ENCODE measurements around the gene HNMT.
"Not testable (repeated sequence)": the region's sequence is repeated elsewhere in the genome, so short reads cannot be mapped to it uniquely, and the experiment has no call there.

The HNMT gene

DNA sequence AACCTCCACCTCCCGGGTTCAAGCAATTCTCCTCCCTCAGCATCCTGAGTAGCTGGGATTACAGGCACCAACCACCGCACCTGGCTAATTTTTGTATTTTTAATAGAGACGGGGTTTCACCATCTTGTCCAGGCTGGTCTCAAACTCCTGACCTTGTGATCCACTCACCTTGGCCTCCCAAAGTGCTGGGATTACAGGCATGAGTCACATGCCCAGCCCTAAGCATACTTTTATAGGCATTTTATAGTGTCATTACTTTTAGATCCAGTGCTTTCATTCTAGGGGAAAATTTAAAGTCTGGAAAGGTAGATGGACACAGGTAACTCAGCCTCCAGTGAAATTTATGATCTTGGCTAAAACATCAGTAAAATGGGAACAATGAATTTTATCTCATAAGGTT lies 7.0 kb downstream of the HNMT start:
- not testable (repeated sequence) for H3K4me3 ChIP-seq (ENCODE audit: low read length in 2 of 2)
- H3K4me1 ChIP-seq (ENCODE audit: control insufficient read depth in 2 of 2, insufficient read depth in 2 of 2, low read length in 2 of 2) = peaks cover 7 to 22% of the 10 kb centered on the region in 2 donors

DNA sequence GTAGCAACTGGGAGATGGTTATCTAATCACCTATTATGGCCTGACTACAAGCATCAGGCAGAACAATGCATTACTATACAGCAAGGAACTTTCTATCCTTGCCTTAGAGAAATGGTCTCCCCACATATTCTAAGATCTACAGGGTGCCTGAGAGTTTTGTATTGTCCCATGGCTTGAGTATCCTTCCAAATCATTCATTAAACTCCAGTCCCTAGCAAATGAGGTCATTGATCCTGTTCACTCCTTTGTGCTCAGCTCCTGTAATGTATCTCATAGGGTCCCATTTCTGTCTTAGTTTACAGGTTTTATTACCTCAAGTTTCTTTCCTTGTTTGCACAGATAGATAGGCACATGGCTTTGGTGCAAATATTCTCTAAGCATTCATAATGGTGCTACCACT lies 9.0 kb downstream of the HNMT start:
- Histone ChIP-seq H3K4me1 (ENCODE audit: control insufficient read depth in 2 of 2, insufficient read depth in 2 of 2, low read length in 2 of 2) (peaks cover 14 to 33% of the 10 kb centered on the region in 2 donors), H3K27me3 (ENCODE audit: control insufficient read depth in 2 of 2, insufficient read depth in 2 of 2, low read length in 2 of 2) (no peaks in the 10 kb centered on the region), H3K27ac (ENCODE audit: low read depth in 2 of 2, low read length in 2 of 2) (no peak overlapping the region)

More for the DNA sequence above, 7.0 kb downstream of the HNMT start:
- H3K9ac ChIP-seq (ENCODE audit: low read depth in 1 of 2, low read length in 2 of 2); H3K9me3 ChIP-seq (ENCODE audit: control insufficient read depth in 2 of 2, low read length in 2 of 2); H3K27ac ChIP-seq (ENCODE audit: low read depth in 2 of 2, low read length in 2 of 2); H3K36me3 ChIP-seq (ENCODE audit: control insufficient read depth in 2 of 2, insufficient read depth in 2 of 2, low read length in 2 of 2); H3K27me3 ChIP-seq (ENCODE audit: control insufficient read depth in 2 of 2, insufficient read depth in 2 of 2, low read length in 2 of 2): not testable (repeated sequence)

GRCh38 chr2:137975280-137976271 lies 11.3 kb downstream of the HNMT start:
- Histone ChIP-seq H3K4me1 (ENCODE audit: control insufficient read depth in 2 of 2, insufficient read depth in 2 of 2, low read length in 2 of 2) (peaks cover 14 to 24% of the 10 kb centered on the region in 2 donors), H3K27me3 (ENCODE audit: control insufficient read depth in 2 of 2, insufficient read depth in 2 of 2, low read length in 2 of 2) (no peaks in the 10 kb centered on the region), H3K36me3 (ENCODE audit: control insufficient read depth in 2 of 2, insufficient read depth in 2 of 2, low read length in 2 of 2) (peaks cover 0 to 3% of the 10 kb centered on the region in 2 donors), H3K9me3 (ENCODE audit: control insufficient read depth in 2 of 2, low read length in 2 of 2) (no peaks in the 10 kb centered on the region), H3K9ac (ENCODE audit: low read depth in 1 of 2, low read length in 2 of 2) (no peak overlapping the region), H3K4me3 (ENCODE audit: low read length in 2 of 2) (peak overlapping the region in 1 of 2 donors; percentile 26), H3K27ac (ENCODE audit: low read depth in 2 of 2, low read length in 2 of 2) (peak overlapping the region; percentile 74 to 78)

More for the DNA sequence above, 9.0 kb downstream of the HNMT start:
- H3K9me3 ChIP-seq (ENCODE audit: control insufficient read depth in 2 of 2, low read length in 2 of 2) = no peaks in the 10 kb centered on the region
- H3K36me3 ChIP-seq (ENCODE audit: control insufficient read depth in 2 of 2, insufficient read depth in 2 of 2, low read length in 2 of 2) = peaks cover 0 to 3% of the 10 kb centered on the region in 2 donors
- no peak overlapping the region for H3K4me3 ChIP-seq (ENCODE audit: low read length in 2 of 2)
- H3K9ac ChIP-seq (ENCODE audit: low read depth in 1 of 2, low read length in 2 of 2) = no peak overlapping the region

- Histone ChIP-seq H3K4me1 (ENCODE audit: control insufficient read depth in 2 of 2, insufficient read depth in 2 of 2, low read length in 2 of 2) (peaks cover 14 to 24% of the 10 kb centered on the region in 2 donors), H3K9me3 (ENCODE audit: control insufficient read depth in 2 of 2, low read length in 2 of 2) (no peaks in the 10 kb centered on the region), H3K36me3 (ENCODE audit: control insufficient read depth in 2 of 2, insufficient read depth in 2 of 2, low read length in 2 of 2) (peaks cover 2 to 3% of the 10 kb centered on the region in 2 donors), H3K27me3 (ENCODE audit: control insufficient read depth in 2 of 2, insufficient read depth in 2 of 2, low read length in 2 of 2) (no peaks in the 10 kb centered on the region), H3K27ac (ENCODE audit: low read depth in 2 of 2, low read length in 2 of 2) (peak overlapping the region; percentile 74 to 78), H3K9ac (ENCODE audit: low read depth in 1 of 2, low read length in 2 of 2) (no peak overlapping the region), H3K4me3 (ENCODE audit: low read length in 2 of 2) (no peak overlapping the region)
These were observed 12.0 kb downstream of the HNMT start for GRCh38 chr2:137976274-137976673.

DNA sequence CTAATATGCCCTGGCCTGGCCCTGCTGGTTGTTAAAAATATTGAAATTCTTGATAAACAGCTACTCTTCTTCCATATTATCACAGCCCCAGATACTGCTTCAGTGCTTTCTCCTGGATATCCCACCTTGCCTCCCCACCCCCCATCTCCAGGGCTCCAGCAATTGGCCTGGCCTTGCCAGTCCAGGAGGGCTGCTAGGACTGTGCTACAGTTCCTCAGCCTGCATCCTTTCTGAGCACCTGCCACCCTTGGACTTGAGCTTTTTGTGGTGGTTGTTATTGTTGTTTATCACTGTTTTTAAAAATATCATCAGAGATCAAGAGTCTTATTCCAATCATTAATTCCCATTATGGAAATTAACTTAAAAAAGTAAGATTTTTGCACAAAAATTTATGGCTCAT lies 13.5 kb downstream of the HNMT start:
- Histone ChIP-seq H3K36me3 (ENCODE audit: control insufficient read depth in 2 of 2, insufficient read depth in 2 of 2, low read length in 2 of 2) (peaks cover 3 to 7% of the 10 kb centered on the region in 2 donors), H3K4me1 (ENCODE audit: control insufficient read depth in 2 of 2, insufficient read depth in 2 of 2, low read length in 2 of 2) (peaks cover 14 to 24% of the 10 kb centered on the region in 2 donors), H3K9me3 (ENCODE audit: control insufficient read depth in 2 of 2, low read length in 2 of 2) (no peaks in the 10 kb centered on the region), H3K4me3 (ENCODE audit: low read length in 2 of 2) (no peak overlapping the region), H3K9ac (ENCODE audit: low read depth in 1 of 2, low read length in 2 of 2) (no peak overlapping the region), H3K27me3 (ENCODE audit: control insufficient read depth in 2 of 2, insufficient read depth in 2 of 2, low read length in 2 of 2) (no peaks in the 10 kb centered on the region), H3K27ac (ENCODE audit: low read depth in 2 of 2, low read length in 2 of 2) (no peak overlapping the region)

DNA sequence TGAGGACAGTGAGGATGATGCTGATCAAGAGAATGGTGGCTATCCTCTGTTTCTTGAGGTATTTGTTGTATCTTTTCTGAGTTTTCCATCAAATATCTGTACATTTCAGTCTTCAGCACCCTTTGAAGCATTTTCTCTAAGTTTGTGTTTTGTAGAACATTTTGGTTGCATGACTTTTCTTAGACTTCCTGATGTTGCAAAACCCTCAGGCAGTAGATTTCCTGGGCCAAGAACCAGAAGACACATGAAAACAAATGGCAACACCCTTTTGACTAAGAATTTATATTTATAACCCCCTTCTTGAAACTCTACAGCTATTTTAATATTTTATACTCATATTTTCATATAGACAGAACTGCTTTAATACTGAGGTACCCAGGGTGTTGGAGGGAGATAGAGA lies 16.2 kb downstream of the HNMT start:
- no peak overlapping the region for H3K9ac ChIP-seq (ENCODE audit: low read depth in 1 of 2, low read length in 2 of 2)
- peaks cover 8 to 17% of the 10 kb centered on the region in 2 donors for H3K4me1 ChIP-seq (ENCODE audit: control insufficient read depth in 2 of 2, insufficient read depth in 2 of 2, low read length in 2 of 2)
- H3K27me3 ChIP-seq (ENCODE audit: control insufficient read depth in 2 of 2, insufficient read depth in 2 of 2, low read length in 2 of 2) = no peaks in the 10 kb centered on the region
- H3K9me3 ChIP-seq (ENCODE audit: control insufficient read depth in 2 of 2, low read length in 2 of 2) = no peaks in the 10 kb centered on the region
- H3K27ac ChIP-seq (ENCODE audit: low read depth in 2 of 2, low read length in 2 of 2) = no peak overlapping the region
- H3K36me3 ChIP-seq (ENCODE audit: control insufficient read depth in 2 of 2, insufficient read depth in 2 of 2, low read length in 2 of 2) = peaks cover 0 to 7% of the 10 kb centered on the region in 2 donors
- H3K4me3 ChIP-seq (ENCODE audit: low read length in 2 of 2) = no peak overlapping the region

GRCh38 chr2:137981112-137981656 lies 16.9 kb downstream of the HNMT start:
- Histone ChIP-seq H3K9ac (ENCODE audit: low read depth in 1 of 2, low read length in 2 of 2) (no peak overlapping the region), H3K36me3 (ENCODE audit: control insufficient read depth in 2 of 2, insufficient read depth in 2 of 2, low read length in 2 of 2) (peaks cover 0 to 7% of the 10 kb centered on the region in 2 donors), H3K4me3 (ENCODE audit: low read length in 2 of 2) (no peak overlapping the region), H3K27ac (ENCODE audit: low read depth in 2 of 2, low read length in 2 of 2) (no peak overlapping the region), H3K9me3 (ENCODE audit: control insufficient read depth in 2 of 2, low read length in 2 of 2) (no peaks in the 10 kb centered on the region), H3K27me3 (ENCODE audit: control insufficient read depth in 2 of 2, insufficient read depth in 2 of 2, low read length in 2 of 2) (no peaks in the 10 kb centered on the region), H3K4me1 (ENCODE audit: control insufficient read depth in 2 of 2, insufficient read depth in 2 of 2, low read length in 2 of 2) (peaks cover 8 to 11% of the 10 kb centered on the region in 2 donors)

- Histone ChIP-seq H3K4me1 (ENCODE audit: control insufficient read depth in 2 of 2, insufficient read depth in 2 of 2, low read length in 2 of 2) (no peaks in the 10 kb centered on the region), H3K4me3 (ENCODE audit: low read length in 2 of 2) (no peak overlapping the region), H3K36me3 (ENCODE audit: control insufficient read depth in 2 of 2, insufficient read depth in 2 of 2, low read length in 2 of 2) (peaks cover 0 to 7% of the 10 kb centered on the region in 2 donors), H3K9me3 (ENCODE audit: control insufficient read depth in 2 of 2, low read length in 2 of 2) (no peaks in the 10 kb centered on the region), H3K27ac (ENCODE audit: low read depth in 2 of 2, low read length in 2 of 2) (no peak overlapping the region), H3K27me3 (ENCODE audit: control insufficient read depth in 2 of 2, insufficient read depth in 2 of 2, low read length in 2 of 2) (no peaks in the 10 kb centered on the region), H3K9ac (ENCODE audit: low read depth in 1 of 2, low read length in 2 of 2) (no peak overlapping the region)
These were observed 19.3 kb downstream of the HNMT start for GRCh38 chr2:137983581-137983980.

DNA sequence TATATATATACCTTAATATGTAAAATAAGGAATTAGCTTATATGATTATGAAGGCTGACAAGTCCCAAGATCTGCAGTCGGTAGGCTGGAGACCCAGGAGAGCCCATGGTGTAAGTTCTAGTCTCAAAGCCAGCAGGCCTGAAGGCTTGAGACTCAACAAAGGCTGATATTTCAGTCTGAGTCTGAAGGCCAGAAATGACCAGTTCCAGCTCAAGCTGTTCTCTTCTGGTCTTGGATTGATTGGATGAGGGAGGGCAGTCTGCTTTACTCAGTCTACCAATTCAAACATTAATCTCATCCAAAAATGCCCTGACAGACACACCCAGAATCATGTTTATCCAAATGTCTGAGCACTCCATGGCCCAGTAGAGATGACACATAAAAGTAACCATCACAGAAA lies 22.0 kb downstream of the HNMT start:
- peaks cover 0 to 6% of the 10 kb centered on the region in 2 donors for H3K9me3 ChIP-seq (ENCODE audit: control insufficient read depth in 2 of 2, low read length in 2 of 2)
- no peak overlapping the region for H3K27ac ChIP-seq (ENCODE audit: low read depth in 2 of 2, low read length in 2 of 2)
- H3K9ac ChIP-seq (ENCODE audit: low read depth in 1 of 2, low read length in 2 of 2) = no peak overlapping the region
- H3K36me3 ChIP-seq (ENCODE audit: control insufficient read depth in 2 of 2, insufficient read depth in 2 of 2, low read length in 2 of 2) = peaks cover 10 to 19% of the 10 kb centered on the region in 2 donors
- no peak overlapping the region for H3K4me3 ChIP-seq (ENCODE audit: low read length in 2 of 2)
- no peaks in the 10 kb centered on the region for H3K27me3 ChIP-seq (ENCODE audit: control insufficient read depth in 2 of 2, insufficient read depth in 2 of 2, low read length in 2 of 2)
- H3K4me1 ChIP-seq (ENCODE audit: control insufficient read depth in 2 of 2, insufficient read depth in 2 of 2, low read length in 2 of 2) = no peaks in the 10 kb centered on the region

DNA sequence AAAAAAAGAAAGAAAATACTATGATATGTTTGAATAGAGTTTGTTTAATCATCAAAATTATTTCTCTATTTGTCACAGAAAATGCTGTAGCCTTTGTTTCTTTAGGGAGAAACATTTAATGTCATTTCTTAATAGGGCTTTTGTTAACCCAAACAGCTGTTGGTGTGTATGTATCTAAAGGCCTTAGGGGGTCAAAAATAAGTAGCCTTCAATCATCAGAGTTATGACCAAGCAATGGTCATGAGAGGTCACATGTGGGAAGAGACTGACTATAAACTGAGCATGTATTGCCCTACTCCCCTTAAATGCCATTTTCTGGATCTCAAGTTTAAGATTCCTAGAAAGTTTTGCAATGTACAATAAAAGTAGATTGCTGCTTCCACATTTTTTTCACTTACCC lies 22.7 kb downstream of the HNMT start:
- H3K9me3 ChIP-seq (ENCODE audit: control insufficient read depth in 2 of 2, low read length in 2 of 2) = peaks cover 0 to 8% of the 10 kb centered on the region in 2 donors
- no peak overlapping the region for H3K9ac ChIP-seq (ENCODE audit: low read depth in 1 of 2, low read length in 2 of 2)
- no peak overlapping the region for H3K27ac ChIP-seq (ENCODE audit: low read depth in 2 of 2, low read length in 2 of 2)
- H3K4me3 ChIP-seq (ENCODE audit: low read length in 2 of 2) = no peak overlapping the region
- H3K27me3 ChIP-seq (ENCODE audit: control insufficient read depth in 2 of 2, insufficient read depth in 2 of 2, low read length in 2 of 2) = no peaks in the 10 kb centered on the region
- H3K36me3 ChIP-seq (ENCODE audit: control insufficient read depth in 2 of 2, insufficient read depth in 2 of 2, low read length in 2 of 2) = peaks cover 14 to 20% of the 10 kb centered on the region in 2 donors
- H3K4me1 ChIP-seq (ENCODE audit: control insufficient read depth in 2 of 2, insufficient read depth in 2 of 2, low read length in 2 of 2) = no peaks in the 10 kb centered on the region
